ENCODE measurements around the gene HCN4. TPM values are rescaled to one million over a fixed set of nuclear protein-coding genes. Genes with fewer than 3 reads are reported as not detected.

The HCN4 gene
- total RNA-seq, 1 donor: not detected

GRCh38 chr15:73335471-73335870, 33.3 kb downstream of the HCN4 start:
- no peak overlapping the region for H3K4me3 ChIP-seq (ENCODE audit: low read depth, low read length)
- DNase-seq (ENCODE audit: low read depth): no peak
- no peak for TF ChIP-seq CTCF (IDR thresholded peaks at IDR 0.05; ENCODE audit: insufficient read depth, low read length)

GRCh38 chr15:73335026-73335425, 33.7 kb downstream of the HCN4 start:
- DNase-seq (ENCODE audit: low read depth): no peak
- TF ChIP-seq CTCF (IDR thresholded peaks at IDR 0.05; ENCODE audit: insufficient read depth, low read length): no peak
- no peak overlapping the region for H3K4me3 ChIP-seq (ENCODE audit: low read depth, low read length)

- H3K4me3 ChIP-seq (ENCODE audit: low read depth, low read length): no peak overlapping the region
- no peak for TF ChIP-seq CTCF (IDR thresholded peaks at IDR 0.05; ENCODE audit: insufficient read depth, low read length)
- DNase-seq (ENCODE audit: low read depth): no peak
Observed at GRCh38 chr15:73334086-73334485, 34.7 kb downstream of the HCN4 start.

- DNase-seq (ENCODE audit: low read depth): no peak
- H3K4me3 ChIP-seq (ENCODE audit: low read depth, low read length): no peak overlapping the region
- no peak for TF ChIP-seq CTCF (IDR thresholded peaks at IDR 0.05; ENCODE audit: insufficient read depth, low read length)
Observed at GRCh38 chr15:73333001-73333400, 35.8 kb downstream of the HCN4 start.

- H3K4me3 ChIP-seq (ENCODE audit: low read depth, low read length): no peak overlapping the region
- no peak for TF ChIP-seq CTCF (IDR thresholded peaks at IDR 0.05; ENCODE audit: insufficient read depth, low read length)
- DNase-seq (ENCODE audit: low read depth): no peak
Observed at GRCh38 chr15:73331991-73332925, 36.5 kb downstream of the HCN4 start.

GRCh38 chr15:73331501-73331900, 37.3 kb downstream of the HCN4 start:
- no peak for DNase-seq (ENCODE audit: low read depth)
- TF ChIP-seq CTCF (IDR thresholded peaks at IDR 0.05; ENCODE audit: insufficient read depth, low read length): no peak

More at GRCh38 chr15:73331501-73331900, 37.3 kb downstream of the HCN4 start:
- H3K4me3 ChIP-seq (ENCODE audit: low read depth, low read length): no peak overlapping the region
